DMS153 treated with DMSO at 0.1 percent for 48 hours (cell line): ENCODE measurements around the gene LCNL1.
A peak's percentile ranks its signal among the peaks of the same experiment; 100 is the strongest.

Experiments
- DNase-seq: peaks from one replicate; lab custom pipeline; 2025; ENCODE audit not compliant: unreplicated experiment; lab: John Stamatoyannopoulos, UW

Gene LCNL1

DNA sequence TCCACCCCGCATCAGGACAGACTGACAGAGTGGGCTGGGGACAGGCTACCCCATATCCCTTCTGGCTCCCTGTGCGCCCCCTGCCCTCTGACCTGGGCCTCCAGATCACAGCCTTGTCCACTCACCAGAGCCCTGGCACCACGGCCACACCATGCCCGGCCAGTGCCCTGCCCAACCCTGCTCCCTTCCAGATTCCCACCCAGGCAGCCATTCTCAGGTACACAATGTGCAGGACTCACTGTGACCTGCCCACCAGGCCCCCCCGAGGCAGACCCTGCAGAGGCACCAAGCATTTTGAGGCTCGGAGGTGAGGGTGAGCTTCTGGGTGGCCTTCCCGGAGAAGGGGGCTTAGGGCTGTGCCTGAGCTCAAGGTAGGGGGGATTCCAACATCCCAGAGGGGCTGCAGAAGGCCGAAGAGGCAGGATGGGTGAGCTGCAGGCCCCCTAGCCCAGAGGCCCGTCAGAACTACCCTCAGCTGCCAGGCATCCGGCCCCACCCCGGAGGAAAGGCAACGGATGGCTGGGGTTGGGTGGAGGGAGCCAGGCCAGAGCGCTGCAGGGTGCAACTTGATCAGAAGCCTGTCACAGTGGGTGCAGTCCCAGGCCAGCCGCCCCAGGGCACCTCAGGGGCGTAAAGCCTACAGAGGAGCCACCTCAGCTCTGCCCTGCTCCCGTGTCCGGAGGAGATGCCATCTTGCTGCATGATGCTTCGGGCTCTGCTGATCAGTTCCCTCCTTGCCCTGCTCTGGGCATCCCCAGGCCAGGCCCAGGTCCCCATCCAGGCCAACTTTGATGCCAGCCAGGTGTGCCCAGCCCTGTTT, at the start of gene LCNL1:
LCNL1 (plus strand) TSS at position 762 of the 820 bp plus-strand sequence. CDS start 594 bp downstream, outside the sequence.
- no peak for DNase-seq

DNA sequence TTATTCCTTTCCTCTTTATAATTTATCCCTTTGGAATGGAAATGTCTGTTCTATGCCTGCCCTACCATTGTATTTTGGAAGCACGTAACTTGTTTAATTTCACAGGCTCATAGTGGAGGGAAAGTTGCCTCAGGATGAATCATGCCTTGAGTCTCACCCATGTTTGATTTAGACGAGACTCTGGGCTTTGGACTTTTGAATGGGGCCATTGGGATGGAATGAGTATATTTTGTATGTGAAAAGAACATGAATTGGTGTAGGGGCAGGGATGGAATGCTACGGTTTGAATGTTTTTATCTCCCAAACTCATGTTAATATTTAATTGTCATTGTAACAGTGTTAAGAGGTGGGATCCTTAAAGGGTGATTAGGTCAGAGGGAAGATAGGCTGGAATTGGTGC, 48.5 kb upstream of the LCNL1 start:
- DNase-seq: no peak

- DNase-seq: no peak
Observed at GRCh38 chr9:136935651-136936050, 47.1 kb upstream of the LCNL1 start.

DNA sequence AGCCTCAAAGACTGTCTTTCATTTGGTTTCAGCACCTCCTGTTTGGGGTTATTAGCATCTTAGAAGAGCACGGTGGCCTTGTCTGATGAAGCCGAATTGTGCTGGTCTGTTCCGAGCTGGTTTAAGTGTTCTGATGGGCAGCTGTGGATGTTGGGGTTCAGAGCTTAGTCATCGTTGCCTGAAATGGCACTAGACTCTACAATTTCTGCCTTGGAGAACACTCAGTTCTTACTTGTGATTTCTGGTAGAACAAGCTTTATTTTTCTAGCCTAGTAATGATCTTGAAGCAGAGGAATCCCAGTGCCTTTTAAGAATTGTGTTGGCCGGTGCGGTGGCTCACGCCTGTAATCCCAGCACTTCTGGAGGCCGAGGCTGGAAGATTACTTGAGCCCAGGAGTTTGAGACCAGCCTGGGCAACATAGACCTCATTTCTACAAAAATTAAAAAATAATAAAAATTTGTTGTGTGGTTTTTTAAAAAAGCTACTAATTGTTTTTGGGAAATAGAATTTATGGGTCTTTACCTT, 46.1 kb upstream of the LCNL1 start:
- no peak for DNase-seq

GRCh38 chr9:136937186-136938001, 45.4 kb upstream of the LCNL1 start:
- DNase-seq: no peak

DNA sequence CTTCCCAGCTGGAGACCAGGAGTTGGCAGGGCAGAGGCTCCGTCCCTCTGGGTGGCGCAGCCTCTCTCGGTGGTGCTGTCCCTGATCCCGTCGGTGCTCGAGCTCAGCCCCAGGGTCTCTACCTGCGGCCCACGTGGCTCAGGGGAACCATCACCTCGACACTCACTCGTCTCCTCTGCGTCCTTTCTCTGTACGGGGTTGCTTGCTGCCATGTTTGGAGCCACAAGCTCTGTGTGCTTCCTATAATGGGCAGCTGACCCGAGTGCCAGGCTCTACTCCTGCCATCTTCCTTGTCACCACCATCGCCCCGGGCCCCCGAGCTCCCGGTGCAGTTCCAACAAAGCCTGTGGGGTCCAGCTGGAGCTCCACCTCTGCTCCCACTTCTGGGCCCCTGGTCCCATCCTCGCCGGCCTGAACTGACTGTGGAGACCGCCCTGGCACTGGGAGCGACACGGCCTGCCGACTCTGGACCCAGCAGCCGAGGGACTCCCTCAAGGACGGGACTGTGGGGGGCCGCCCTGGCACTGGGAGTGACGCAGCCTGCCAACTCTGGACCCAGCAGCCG, 43.3 kb upstream of the LCNL1 start:
- no peak for DNase-seq

- DNase-seq: no peak
Observed at GRCh38 chr9:136939996-136940525, 42.7 kb upstream of the LCNL1 start.

GRCh38 chr9:136940526-136941230, 42.1 kb upstream of the LCNL1 start:
- DNase-seq: no peak

GRCh38 chr9:136941231-136942111, 41.3 kb upstream of the LCNL1 start:
- DNase-seq: no peak

- no peak for DNase-seq
Observed at GRCh38 chr9:136942112-136942880, 40.5 kb upstream of the LCNL1 start.

DNA sequence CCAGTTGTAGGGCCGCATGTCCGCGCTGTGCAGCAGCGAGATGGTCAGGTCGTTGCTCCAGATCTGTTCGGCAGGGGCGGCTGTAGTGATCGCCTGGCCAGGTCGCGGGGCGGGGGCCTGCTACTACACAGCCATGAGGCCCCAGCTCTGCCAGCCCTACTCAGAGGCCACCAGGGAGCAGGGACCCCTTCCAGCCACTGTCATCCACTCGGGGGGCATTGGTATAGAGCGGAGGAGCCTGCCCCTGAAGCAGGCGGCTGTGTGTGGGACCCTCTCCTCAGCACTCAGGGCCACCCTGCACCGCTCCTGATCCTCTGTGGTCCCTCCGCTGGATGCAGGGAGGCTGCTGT, 39.9 kb upstream of the LCNL1 start:
- DNase-seq: no peak

GRCh38 chr9:136943291-136944211, 39.2 kb upstream of the LCNL1 start:
- DNase-seq: no peak

DNA sequence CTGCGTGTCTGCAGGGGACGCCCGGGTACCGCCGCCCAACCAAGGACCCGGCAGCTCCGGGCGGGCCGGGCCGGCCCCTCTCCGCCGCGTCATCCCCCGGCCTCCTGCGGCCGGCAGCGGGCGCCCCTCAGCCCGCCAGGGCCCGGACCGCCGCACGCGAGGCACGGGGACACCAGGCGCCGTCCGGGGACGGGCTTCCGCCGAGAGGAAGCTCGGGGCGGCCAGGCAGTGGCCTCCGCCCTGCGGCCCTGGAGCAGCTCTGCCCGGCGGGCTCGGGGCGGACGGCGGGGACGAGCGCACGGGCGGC, 38.6 kb upstream of the LCNL1 start:
- DNase-seq: no peak

GRCh38 chr9:136944519-136945332, 38.1 kb upstream of the LCNL1 start, which contains the start of the genes C8G and FBXW5:
Gene C8G (plus strand): TSS chr9:136945243. CDS start chr9:136945321, 78 bp downstream.
Gene FBXW5 (minus strand): TSS chr9:136944738. CDS start chr9:136944083, 655 bp downstream.
- DNase-seq: peak; percentile 89

DNA sequence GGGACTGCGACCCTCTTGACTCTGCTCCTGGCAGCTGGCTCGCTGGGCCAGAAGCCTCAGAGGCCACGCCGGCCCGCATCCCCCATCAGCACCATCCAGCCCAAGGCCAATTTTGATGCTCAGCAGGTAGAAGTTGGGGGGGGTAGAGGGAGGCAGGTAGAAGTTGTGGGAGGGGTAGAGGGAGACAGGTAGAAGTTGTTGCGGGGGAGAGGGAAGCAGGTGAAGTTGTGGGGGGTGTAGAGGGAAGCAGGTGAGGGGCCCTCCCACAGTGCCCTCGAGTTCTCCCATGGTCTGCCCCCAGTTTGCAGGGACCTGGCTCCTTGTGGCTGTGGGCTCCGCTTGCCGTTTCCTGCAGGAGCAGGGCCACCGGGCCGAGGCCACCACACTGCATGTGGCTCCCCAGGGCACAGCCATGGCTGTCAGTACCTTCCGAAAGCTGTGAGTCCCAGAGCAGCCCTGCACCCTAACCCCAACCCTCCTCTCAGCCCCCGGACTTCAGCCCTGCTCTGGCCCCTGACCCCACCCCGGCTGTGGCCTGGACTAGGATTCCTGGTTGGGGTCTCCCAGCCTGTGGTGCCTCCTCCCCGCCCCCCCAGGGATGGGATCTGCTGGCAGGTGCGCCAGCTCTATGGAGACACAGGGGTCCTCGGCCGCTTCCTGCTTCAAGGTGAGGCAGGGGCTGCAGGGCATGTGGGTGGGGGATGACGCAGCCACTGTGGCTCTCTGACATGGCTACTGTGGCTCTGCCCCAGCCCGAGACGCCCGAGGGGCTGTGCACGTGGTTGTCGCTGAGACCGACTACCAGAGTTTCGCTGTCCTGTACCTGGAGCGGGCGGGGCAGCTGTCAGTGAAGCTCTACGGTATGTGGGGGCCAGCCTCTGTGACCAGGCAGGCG, 37.2 kb upstream of the LCNL1 start:
- DNase-seq: no peak
